Measurements from ENCODE around the gene PCNT.
"Not testable (repeated sequence)": the region's sequence is repeated elsewhere in the genome, so short reads cannot be mapped to it uniquely, and the experiment has no call there.

Gene PCNT

GRCh38 chr21:46458315-46459023 lies 134.5 kb downstream of the PCNT start, which contains the start of gene DIP2A:
Gene DIP2A (plus strand): TSS chr21:46458891. CDS start chr21:46459132, 241 bp downstream.
- DNase-seq = peak; percentile 90 to 95

- no peak for DNase-seq
Measured at GRCh38 chr21:46459024-46459355, 135.0 kb downstream of the PCNT start.

- peak in 1 of 2 experiments; percentile 39 for DNase-seq
Measured at GRCh38 chr21:46459356-46460112, 135.6 kb downstream of the PCNT start.

GRCh38 chr21:46461909-46462308 lies 138.0 kb downstream of the PCNT start:
- no peak for DNase-seq

GRCh38 chr21:46465153-46465552 lies 141.2 kb downstream of the PCNT start:
- DNase-seq = not testable (repeated sequence)

DNA sequence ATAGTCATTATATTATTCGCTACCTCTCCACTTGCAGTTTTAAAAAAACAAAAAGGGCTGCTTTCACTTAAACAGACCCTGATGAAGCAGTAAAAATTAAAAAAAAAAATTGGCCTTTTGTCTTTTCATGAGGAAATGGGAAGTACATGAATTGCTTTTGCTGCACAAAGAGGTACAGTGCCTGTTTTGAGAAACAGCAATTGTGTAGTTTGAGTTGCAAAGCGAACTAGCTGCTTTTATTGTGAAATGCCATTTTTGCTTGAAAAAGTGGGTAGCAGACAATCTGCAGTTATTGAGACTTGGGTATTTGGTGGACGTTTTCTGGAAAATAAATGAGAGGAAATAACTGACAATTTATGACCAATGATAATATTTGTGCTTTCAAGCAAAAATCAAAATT lies 141.7 kb downstream of the PCNT start:
- DNase-seq = no peak

GRCh38 chr21:46468108-46468774 lies 144.3 kb downstream of the PCNT start:
- DNase-seq = no peak

- DNase-seq = no peak
Measured at GRCh38 chr21:46469275-46469674, 145.3 kb downstream of the PCNT start.

DNA sequence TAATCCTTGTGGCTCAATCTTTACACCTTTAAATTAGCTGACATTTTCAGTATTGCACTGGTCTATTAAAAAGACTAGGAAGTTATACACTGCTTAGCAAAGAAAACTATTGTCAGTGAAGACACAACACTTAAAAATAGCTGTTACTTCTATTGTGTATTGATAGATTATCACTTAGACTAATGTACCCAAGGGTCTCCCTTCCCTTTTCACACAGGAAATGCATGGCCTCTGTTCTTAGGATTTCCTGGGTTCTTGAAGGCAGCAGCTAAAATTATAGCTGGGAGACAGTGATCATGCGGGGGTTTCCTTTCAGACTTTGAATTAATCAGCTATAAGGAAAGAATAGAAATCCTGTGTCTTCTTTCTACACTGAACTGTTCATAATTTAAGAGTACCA lies 147.6 kb downstream of the PCNT start:
- no peak for DNase-seq

DNA sequence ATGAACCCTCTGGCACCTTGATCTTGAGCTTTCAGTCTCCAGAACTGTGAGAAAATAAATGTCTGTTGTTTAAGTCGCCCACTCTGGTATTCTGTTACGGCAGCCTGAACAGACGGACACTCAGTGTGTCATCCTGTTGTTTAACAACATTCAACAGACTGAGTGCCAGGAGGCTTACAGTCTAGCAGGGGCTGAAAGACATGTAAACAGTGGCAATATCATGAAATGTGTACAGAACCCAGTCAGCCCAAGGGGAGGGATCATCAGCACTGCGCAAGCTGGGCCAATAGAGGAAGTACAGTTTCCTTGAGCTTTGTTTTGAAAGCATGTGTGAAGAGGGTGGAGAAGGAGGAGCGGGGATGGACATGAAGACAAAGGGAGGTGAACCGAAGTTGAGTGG lies 148.3 kb downstream of the PCNT start:
- no peak for DNase-seq

GRCh38 chr21:46474382-46474781 lies 150.4 kb downstream of the PCNT start:
- DNase-seq = no peak

DNA sequence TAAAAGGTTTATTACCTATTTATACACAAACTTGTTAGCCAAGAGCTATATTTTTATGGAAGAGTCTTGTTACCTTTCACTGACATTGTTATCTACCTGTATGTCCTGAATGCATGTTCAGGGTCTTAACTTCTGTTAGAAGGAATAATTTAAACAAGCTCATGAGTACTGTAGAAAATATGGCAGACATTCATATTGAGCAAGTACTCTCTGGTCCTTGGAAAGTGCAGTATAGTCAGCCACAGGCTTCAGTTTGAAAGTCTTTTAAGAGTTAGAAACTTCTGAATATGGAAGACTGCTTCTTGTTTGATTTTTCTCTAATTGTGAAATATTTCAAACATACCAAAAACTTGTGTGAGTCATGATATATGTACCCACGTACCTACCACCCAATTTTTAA lies 151.3 kb downstream of the PCNT start:
- no peak for DNase-seq

GRCh38 chr21:46477765-46478164 lies 153.8 kb downstream of the PCNT start:
- DNase-seq = no peak

DNA sequence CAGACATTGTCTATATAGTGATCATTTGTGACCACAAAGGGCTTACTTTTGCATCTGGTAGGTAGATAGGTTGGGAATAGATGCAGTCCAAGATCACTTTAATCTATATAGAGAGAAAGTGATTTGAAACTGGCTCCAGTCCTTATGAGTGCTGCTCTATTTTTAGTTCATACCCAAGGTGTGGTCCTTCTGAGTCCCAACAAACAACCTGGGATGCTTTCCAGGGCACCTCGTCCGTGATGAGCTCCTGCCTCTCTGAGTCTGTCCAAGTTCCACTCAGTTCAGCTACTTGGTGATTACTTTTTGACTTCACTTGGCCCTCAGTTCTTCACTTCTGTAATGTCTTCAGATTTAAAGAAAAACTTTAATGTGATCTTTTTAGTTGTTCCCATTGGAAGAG lies 155.0 kb downstream of the PCNT start:
- DNase-seq = no peak

DNA sequence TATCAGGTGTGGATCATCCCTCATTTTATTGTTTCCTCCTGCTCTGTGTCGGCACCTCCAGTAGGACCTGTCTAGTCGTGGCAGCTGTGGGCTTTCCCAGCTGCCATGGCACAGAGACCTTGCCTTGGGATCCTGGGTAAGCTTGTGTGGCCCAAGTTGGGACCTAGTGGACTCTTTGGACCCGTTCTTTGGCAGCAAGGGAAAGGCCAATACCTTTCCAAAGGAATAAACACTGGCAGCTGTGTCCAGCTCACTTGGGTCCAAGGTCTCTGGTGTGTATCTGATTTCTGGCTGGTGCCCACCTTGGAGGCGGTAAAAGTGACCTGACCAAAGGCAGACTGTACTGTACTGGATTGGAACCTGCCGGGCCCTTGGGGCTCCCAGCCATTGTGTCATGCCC lies 156.5 kb downstream of the PCNT start:
- no peak for DNase-seq

GRCh38 chr21:46482225-46482845 lies 158.4 kb downstream of the PCNT start:
- DNase-seq = no peak

GRCh38 chr21:46482846-46483231 lies 158.9 kb downstream of the PCNT start:
- DNase-seq = no peak

GRCh38 chr21:46483300-46484295 lies 159.6 kb downstream of the PCNT start:
- no peak for DNase-seq

DNA sequence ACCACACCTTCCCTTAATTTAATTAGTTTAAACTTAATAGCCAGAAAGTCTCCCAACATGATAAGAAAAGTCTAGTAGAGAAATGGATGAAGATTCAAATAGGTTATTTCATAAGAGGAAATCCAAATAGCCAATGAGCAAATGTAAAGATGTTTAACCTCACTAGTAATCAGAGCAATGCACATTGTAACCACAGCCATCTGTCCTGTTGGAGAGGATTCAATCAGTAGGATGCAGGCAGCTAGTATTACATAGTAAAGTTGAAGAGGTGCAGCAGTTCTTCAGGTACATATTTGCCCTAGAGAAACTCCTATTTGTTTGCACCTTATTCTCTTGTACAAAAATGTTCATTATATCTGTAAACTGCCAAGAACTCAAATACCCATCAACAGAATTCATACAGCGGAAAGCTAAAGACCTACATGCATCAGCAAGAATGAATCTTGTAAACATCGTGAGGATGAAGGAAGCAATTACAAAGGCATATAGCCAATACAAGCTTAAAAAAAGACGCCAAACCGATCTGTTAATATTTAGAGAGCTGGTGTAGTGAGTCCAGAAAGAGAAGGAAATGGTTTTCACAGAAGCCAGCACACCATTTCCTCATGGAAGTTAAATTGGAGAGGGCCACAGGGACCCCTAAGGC lies 162.6 kb downstream of the PCNT start:
- no peak for DNase-seq

DNA sequence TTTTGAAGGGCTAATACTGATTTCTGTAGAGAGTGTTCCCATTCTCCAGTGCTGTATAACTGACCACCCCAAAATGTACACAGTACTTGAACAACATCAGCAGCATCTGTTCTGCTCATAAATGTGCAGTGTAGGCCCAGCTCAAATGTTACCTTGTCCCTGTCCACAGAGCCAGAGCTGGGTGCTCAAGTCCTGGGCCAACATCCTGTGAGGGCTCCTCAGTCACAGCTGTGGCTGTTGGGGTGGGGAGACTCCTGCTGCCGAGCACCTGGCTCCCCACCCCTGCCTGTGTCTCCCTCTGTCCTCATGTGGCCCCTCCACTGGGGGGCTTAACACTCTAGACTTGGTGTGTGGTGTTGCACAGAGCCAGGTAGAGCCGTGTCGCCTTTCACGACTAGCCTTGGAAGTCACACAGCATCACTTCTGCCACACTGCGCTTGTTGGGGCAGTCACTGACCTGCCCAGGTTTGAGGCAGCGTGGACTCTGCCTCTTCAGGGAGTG lies 165.3 kb downstream of the PCNT start:
- no peak for DNase-seq

- DNase-seq = no peak
Measured at GRCh38 chr21:46489800-46490199, 165.8 kb downstream of the PCNT start.

DNA sequence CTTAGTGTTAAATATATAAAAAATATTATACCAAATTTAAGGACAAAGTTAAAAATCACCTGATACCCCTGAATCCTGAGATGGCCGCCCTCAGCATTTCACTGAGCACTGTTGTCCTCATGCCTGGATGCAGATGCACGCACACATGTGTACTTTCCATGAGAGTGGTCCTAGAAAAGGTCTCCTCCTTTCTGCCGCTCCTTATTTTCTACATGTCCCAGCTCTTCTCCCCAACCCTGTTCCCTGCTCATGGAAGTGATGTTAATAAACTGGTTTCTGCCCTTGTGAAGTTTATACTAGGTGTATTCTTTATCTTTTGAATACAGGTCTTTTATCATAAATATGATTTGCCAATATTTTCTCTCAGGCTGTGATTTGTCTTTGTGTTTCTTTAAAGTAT lies 167.6 kb downstream of the PCNT start:
- no peak for DNase-seq
